Lung microvascular endothelial cell (primary cell): ENCODE results near the gene KIF26B. TPM values are rescaled to one million over a fixed set of nuclear protein-coding genes. Genes with fewer than 3 reads are reported as not detected.
"Not testable (repeated sequence)": the region's sequence is repeated elsewhere in the genome, so short reads cannot be mapped to it uniquely, and the experiment has no call there.

Experiments used
- DNase-seq, 2 donors: peaks; one replicate each; pipeline versions ENCODE4 v3.0.0 to v3.0.0-alpha.2; 2010; ENCODE audit warnings: low read depth in 2 of 2
- total RNA-seq: library from RNA; depleted of rRNA; stranded (reverse); fragments of >200 nt; gene quantifications from 2 replicates; pipeline ENCODE4 v1.2.1, GENCODE V29; 2014

The KIF26B gene
- total RNA-seq, 1 donor from 2014 or later, result 1.4 TPM

DNA sequence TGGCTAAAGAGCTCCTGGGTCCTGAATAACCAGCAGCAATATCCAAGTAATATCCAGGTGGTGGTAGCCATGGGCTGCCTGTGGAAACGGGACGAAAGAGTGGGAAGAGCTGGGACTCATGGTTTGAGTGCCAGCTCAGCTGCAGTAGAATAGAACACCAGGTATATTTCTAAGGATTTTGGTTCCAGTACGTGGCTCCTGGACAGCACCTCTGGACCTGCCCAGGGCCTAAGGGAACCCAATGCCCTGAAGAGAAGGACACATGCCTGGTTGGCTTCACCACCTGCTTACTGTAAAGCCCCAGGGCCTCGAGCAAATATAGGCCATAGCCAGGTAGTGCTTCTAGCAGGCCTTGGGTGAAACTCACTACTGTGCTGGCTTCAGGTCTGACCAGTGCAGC, 566.7 kb downstream of the KIF26B start:
- no peak for DNase-seq

DNA sequence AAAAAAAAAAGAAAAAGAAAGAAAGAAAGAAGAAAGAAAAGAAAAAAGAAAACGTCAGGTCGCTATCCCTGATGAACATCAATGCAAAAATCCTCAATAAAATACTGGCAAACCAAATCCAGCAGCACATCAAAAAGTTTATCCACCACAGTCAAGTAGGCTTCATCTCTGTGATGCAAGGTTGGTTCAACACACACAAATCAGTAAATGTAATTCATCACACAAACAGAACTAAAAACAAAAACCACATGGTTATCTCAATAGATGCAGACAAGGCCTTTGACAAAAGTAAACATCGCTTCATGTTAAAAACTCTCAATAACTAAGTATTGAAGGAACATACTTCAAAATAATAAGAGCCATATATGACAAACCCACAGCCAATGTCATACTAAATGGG, 573.2 kb downstream of the KIF26B start:
- not testable (repeated sequence) for DNase-seq

DNA sequence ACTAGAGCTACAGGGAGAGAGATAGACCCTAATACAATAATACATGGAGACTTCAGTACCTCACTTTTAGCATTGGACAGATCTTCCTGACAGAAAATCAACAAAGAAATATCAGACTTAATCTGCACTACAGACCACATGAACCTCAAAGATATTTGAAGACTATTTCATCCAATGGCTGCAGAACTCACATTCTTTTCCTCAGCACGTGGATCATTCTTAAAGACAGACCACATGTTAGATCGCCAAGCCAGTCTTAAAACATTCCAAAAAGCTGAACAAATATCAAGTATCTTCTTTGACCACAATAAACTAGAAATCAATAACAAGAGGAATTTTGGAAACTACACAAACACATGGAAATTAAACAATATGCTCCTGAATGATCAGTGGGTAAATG, 576.0 kb downstream of the KIF26B start:
- no peak for DNase-seq

DNA sequence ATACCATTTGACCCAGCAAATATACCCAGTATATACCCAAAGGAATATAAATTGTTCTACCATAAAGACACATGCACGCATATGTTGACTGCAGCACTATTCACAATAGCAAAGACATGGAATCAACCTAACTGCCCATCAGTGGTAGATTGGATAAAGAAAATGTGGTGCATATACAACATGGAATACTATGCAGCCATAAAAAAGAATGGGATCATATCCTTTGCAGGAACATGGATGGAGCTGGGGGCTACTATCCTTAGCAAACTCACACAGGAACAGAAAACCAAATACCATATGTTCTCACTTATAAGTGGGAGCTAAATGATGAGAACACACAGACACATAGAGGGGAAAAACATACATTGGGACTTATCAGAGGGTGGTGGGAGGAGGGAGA, 585.6 kb downstream of the KIF26B start:
- DNase-seq, result not testable (repeated sequence)

DNA sequence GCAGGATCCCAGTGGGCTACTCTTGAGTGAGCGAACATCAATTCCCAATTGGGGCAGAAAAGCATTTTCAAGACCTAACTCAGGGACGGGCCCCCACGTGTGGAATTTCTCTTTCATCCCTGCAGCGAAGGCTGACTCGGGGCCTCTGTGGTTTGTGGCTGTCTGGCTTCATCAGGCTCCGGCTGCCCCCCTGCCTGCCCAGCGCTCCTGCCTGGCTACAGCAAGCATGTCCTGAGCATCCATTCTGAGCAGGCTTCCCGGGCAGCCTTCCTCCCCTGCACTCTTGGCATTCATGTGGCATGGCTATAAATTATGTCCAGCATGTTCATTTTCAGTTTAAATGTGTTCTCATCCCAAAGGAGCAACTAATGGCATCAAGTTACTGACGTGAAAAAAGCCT, 588.1 kb downstream of the KIF26B start:
- DNase-seq, result no peak

DNA sequence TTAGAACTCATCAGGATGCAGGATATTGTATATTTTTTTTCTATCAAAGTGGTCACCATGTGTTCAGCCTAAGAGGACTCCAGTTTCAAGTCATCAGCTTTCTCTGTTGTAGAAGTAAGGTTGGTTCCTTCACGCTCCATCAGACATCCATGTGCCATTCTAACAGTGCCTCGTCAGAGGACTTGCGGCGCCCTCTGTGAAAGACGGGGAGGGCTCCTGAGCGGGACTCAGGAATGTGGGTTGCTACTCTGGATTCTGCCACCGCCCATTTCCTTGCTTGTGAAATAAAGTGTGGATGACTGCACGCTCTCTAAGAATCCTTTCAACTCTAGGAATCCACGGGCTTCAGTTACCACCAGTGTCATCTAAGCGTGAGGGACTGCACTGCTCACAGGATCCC, 593.5 kb downstream of the KIF26B start:
- DNase-seq, result no peak

DNA sequence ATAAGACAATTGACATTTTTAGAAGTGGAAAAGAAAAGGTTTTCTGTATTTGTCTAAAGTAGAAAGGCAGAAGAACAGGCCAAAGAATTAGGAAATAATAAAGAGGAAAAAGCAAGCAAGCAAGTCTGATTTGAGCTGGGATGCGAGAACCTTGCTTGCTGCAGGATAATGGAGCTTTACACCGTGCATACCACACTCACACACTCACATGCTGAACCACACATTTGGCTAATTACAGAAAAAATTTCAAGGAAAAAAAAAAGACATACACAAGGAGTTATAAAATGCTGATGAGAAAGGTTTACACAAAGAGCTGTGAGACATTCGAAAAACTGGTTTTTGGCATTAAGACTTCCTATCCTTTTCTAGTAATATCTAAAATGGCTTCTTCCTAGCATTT, 593.9 kb downstream of the KIF26B start:
- DNase-seq, result no peak

DNA sequence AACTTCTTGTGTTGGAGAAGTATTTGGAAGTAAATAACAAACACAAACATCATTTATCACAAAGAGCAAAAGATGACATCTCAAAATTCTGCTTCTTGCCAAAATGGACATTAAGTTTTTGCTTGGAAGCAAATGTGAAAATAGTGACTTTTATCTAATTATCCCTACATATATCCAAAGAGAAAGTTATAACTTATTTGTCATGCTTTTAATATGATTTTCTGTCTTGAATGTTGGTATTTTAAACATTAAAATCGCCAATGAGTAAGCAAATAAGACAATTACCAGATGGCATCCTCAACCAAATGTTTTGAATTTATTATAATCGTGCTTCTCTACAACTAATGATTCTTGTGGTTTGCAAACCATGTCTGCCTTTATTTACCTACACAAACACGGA, 594.3 kb downstream of the KIF26B start:
- no peak for DNase-seq

DNA sequence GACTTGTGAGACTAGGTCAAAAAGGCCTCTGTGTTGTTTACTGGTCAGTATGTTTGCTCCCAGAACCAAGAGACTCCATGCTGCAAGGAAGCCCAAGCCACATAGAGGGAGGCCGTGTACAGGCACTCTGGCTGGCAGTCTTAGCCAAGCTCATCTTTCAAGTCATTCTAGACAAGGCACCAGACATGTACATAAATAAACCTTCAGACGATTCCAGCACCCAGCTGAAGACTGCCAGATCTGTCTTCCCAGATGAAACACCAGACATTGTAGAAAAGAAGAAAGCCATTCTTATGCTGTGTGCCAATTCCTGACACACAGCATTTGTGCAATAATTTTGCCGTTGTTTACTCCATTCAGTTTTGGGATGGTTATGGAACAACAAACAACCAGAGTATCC, 595.5 kb downstream of the KIF26B start:
- DNase-seq, result no peak

DNA sequence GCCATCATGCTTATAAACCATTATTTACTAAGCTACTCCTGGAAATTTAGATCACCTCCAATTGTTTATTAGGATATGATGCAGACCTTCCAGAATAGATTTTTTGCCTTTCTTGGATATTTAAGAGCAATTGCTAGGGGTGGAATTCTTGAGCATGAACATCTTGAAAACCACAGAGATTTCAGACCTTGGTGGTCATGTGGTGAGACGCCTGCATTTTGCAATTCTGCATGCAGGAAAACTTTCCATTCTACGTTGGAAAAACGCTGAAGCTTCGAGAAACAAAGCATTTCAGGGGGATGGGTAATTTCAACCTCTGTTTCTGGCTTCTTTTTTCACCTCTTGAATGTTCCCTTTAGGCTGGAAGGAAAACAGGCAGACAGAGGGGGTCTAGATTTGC, 596.3 kb downstream of the KIF26B start:
- no peak for DNase-seq

DNA sequence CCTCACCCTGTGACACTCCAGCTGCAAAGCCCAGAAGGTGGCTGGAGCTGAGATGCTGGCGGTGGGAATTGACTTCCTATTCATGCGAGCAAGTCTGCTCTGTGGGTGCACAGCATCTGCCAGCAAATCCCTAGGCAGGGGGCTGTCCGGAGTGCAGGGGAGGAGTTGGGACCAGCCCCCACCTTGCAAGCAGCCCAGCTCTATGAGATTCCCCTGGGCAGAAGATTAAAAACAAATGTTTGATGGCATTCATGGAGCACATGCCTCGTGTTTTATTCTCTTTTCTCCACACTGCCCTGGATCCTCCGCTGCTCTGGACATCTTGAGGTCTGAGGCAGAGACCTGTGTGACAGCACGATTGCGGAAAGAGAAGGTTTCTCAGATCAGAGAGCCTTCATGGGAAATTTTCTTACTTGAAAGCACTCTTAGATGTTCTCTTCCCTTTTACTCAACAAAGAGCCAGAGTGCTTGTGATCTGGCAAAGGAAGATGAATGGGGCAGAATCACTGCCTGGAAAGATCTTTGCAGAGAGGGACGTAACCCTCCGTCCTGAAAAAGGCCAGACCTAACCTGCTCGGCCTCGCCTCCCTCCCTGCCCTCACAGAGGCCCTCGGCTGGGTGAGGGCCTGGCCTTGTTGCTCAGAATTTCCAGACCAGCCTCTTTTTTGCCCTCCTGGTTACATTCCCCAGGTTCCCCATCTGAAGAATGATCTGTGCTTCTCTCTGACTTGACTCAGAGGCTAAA, 597.1 kb downstream of the KIF26B start:
- no peak for DNase-seq

DNA sequence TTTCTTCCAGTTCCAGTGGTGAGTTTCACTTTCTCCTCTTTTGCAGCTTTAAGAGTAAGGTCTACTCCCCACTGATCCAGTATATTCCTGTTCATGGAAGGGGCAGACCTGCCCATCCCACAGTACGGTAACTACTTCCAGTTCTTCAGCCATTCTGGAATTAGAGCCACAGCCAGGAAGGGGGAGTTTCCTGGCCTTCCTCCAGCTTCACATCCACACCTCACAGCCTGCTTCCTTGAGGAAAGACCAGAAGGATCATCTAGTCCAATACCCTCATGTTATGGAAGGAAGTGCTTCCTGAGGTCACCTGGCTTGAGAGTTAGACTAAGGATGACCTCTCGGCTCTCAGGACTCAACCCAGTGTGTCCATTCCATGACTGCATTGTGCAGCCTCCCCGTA, 597.8 kb downstream of the KIF26B start:
- DNase-seq, result peak in 1 of 2 donors; percentile 24

DNA sequence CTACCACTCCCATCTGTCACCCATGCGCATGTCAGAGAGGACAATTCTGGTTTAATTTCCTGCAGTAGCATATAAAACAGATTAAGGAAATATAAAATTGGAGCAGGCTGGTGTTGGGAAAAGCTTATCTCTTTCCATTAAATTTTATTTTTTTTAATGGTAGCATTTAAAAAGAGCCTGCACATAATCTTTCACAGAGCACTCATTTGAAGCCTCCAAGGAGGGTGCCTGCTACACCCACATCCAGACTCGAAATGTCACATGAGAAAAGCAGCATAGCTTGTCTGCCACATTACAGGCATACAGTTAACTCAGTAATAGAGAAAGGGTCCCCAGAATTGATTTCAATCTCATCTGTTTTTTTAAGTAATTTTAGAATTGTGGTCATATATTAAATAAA, 599.0 kb downstream of the KIF26B start:
- no peak for DNase-seq

DNA sequence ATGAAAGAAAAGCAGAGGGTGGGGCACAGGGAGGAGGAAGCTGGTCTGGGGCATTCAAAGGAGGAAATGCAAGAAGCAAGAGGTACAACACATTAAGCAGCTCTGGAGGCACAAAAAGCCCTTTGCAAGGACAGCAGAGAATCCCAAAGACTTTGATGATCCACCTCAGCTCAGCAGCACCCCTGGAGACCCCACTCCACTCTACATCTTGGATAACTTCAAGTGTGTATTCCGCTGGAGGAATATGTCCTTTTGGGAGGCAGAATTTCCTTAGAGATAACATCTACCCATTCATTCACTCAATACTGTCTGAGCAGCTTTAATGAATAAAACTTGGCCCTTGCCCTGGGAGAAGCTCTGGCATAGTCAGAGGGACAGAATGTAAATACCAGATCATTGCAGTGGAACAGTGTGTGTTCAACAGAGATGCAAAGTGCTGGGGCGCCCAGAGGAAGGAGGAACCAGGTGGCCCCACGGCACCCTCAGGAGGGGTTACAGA, 599.7 kb downstream of the KIF26B start:
- DNase-seq, result no peak
